Fibroblast of peridontal ligament (primary cell): Measurements from ENCODE around the gene NAA25.
"Not testable (repeated sequence)": the region's sequence is repeated elsewhere in the genome, so short reads cannot be mapped to it uniquely, and the experiment has no call there.

ENCODE experiments used
- DNase-seq: peaks from one replicate; pipeline ENCODE4 v3.0.0-alpha.2; 2010; ENCODE audit errors: extremely low read depth

The NAA25 gene

GRCh38 chr12:112116232-112117060 lies 7.9 kb upstream of the NAA25 start:
- no peak for DNase-seq

- no peak for DNase-seq
Observed at GRCh38 chr12:112115259-112116045, 6.9 kb upstream of the NAA25 start.

GRCh38 chr12:112112409-112113133 lies 4.0 kb upstream of the NAA25 start:
- no peak for DNase-seq

GRCh38 chr12:112111931-112112330 lies 3.3 kb upstream of the NAA25 start:
- DNase-seq = no peak

GRCh38 chr12:112110787-112111662 lies 2.4 kb upstream of the NAA25 start:
- DNase-seq = not testable (repeated sequence)

GRCh38 chr12:112107306-112108201 lies 1.0 kb downstream of the NAA25 start:
- no peak for DNase-seq

- no peak for DNase-seq
Observed at GRCh38 chr12:112105891-112106290, 2.7 kb downstream of the NAA25 start.

- DNase-seq = no peak
Observed at GRCh38 chr12:112103758-112104503, 4.7 kb downstream of the NAA25 start.

- DNase-seq = not testable (repeated sequence)
Observed at GRCh38 chr12:112102746-112103145, 5.8 kb downstream of the NAA25 start.

GRCh38 chr12:112102127-112102526 lies 6.5 kb downstream of the NAA25 start:
- no peak for DNase-seq

- not testable (repeated sequence) for DNase-seq
Observed at GRCh38 chr12:112100500-112100899, 8.1 kb downstream of the NAA25 start.

- DNase-seq = no peak
Observed at GRCh38 chr12:112097641-112098040, 10.9 kb downstream of the NAA25 start.

- peak; percentile 55 for DNase-seq
Observed at GRCh38 chr12:112096667-112097066, 11.9 kb downstream of the NAA25 start.

GRCh38 chr12:112096070-112096469 lies 12.5 kb downstream of the NAA25 start:
- DNase-seq = no peak

GRCh38 chr12:112091563-112091962 lies 17.0 kb downstream of the NAA25 start:
- no peak for DNase-seq

GRCh38 chr12:112087851-112088250 lies 20.7 kb downstream of the NAA25 start:
- DNase-seq = no peak

GRCh38 chr12:112087055-112087850 lies 21.3 kb downstream of the NAA25 start:
- DNase-seq = no peak

GRCh38 chr12:112066566-112066965 lies 42.0 kb downstream of the NAA25 start:
- no peak for DNase-seq

- no peak for DNase-seq
Observed at GRCh38 chr12:112063273-112063672, 45.3 kb downstream of the NAA25 start.
